ENCODE results near the gene C16orf92.
A peak's percentile ranks its signal among the peaks of the same experiment; 100 is the strongest.
"Not testable (repeated sequence)": the region's sequence is repeated elsewhere in the genome, so short reads cannot be mapped to it uniquely, and the experiment has no call there.

The C16orf92 gene

GRCh38 chr16:30005341-30006094 lies 17.5 kb upstream of the C16orf92 start:
- peak in 1 of 4 experiments; percentile 32 for DNase-seq

- DNase-seq, result no peak
These were observed 16.9 kb upstream of the C16orf92 start for GRCh38 chr16:30006095-30006473.

- no peak for DNase-seq
These were observed 16.2 kb upstream of the C16orf92 start for GRCh38 chr16:30006659-30007377.

GRCh38 chr16:30007378-30007895 lies 15.6 kb upstream of the C16orf92 start:
- DNase-seq, result no peak

GRCh38 chr16:30009085-30009862 lies 13.7 kb upstream of the C16orf92 start:
- no peak for DNase-seq

- no peak for DNase-seq
These were observed 12.8 kb upstream of the C16orf92 start for GRCh38 chr16:30009990-30010843.

GRCh38 chr16:30010844-30011713 lies 11.9 kb upstream of the C16orf92 start, which contains the start of gene DOC2A:
Gene DOC2A (minus strand): TSS chr16:30011027. CDS start chr16:30010222, 805 bp downstream.
- peak in 3 of 4 experiments; percentile 10 to 40 (median 26) for DNase-seq

GRCh38 chr16:30011714-30012504 lies 11.1 kb upstream of the C16orf92 start:
- no peak for DNase-seq

- DNase-seq, result not testable (repeated sequence)
These were observed 10.4 kb upstream of the C16orf92 start for GRCh38 chr16:30012598-30012997.

- not testable (repeated sequence) for DNase-seq
These were observed 7.5 kb upstream of the C16orf92 start for GRCh38 chr16:30015450-30015849.

- no peak for DNase-seq
These were observed 6.3 kb upstream of the C16orf92 start for GRCh38 chr16:30016555-30017276.

GRCh38 chr16:30017277-30017656 lies 5.7 kb upstream of the C16orf92 start:
- no peak for DNase-seq

GRCh38 chr16:30017937-30018336 lies 5.1 kb upstream of the C16orf92 start:
- DNase-seq, result not testable (repeated sequence)

GRCh38 chr16:30018731-30019158 lies 4.3 kb upstream of the C16orf92 start:
- DNase-seq, result no peak

GRCh38 chr16:30023586-30023985 lies 588 bp downstream of the C16orf92 start:
- DNase-seq, result no peak

- no peak for DNase-seq
These were observed 1.5 kb downstream of the C16orf92 start for GRCh38 chr16:30024451-30024850.

- DNase-seq, result no peak
These were observed 2.2 kb downstream of the C16orf92 start for GRCh38 chr16:30025156-30025555.

- no peak for DNase-seq
These were observed 2.6 kb downstream of the C16orf92 start for GRCh38 chr16:30025574-30025973.

GRCh38 chr16:30026449-30026848 lies 3.5 kb downstream of the C16orf92 start:
- DNase-seq, result no peak
